Trophoblast cell (in vitro differentiated cells and primary cell): ENCODE measurements around the gene FGF22.

Experiments used
- DNase-seq, 2 donors: peaks; one replicate each; pipeline ENCODE4 v3.0.0-alpha.2; 2016
- H2AFZ ChIP-seq: 2 replicates; pipeline ENCODE4 v1.6.1; 2013; ENCODE audit warnings: low read length, moderate library complexity, mild to moderate bottlenecking; ENCODE audit not compliant: insufficient read depth, poor library complexity
- H2AK5ac ChIP-seq: 2 replicates; pipeline ENCODE4 v1.6.1; 2013; ENCODE audit warnings: mild to moderate bottlenecking, low read length
- H2BK120ac ChIP-seq: 2 replicates; pipeline ENCODE4 v1.6.1; 2013; ENCODE audit warnings: low read length, mild to moderate bottlenecking, moderate library complexity; ENCODE audit not compliant: insufficient read depth, poor library complexity
- H2BK12ac ChIP-seq: 2 replicates; pipeline ENCODE4 v1.6.1; 2013; ENCODE audit warnings: mild to moderate bottlenecking, low read length, moderate library complexity
- H2BK5ac ChIP-seq: 2 replicates; pipeline ENCODE4 v1.6.1; 2013; ENCODE audit warnings: low read length, low read depth, moderate library complexity, mild to moderate bottlenecking; ENCODE audit not compliant: poor library complexity
- H3K14ac ChIP-seq: 2 replicates; pipeline ENCODE4 v1.6.1; 2013; ENCODE audit warnings: mild to moderate bottlenecking, low read length
- H3K18ac ChIP-seq: 2 replicates; pipeline ENCODE4 v1.6.1; 2013; ENCODE audit warnings: mild to moderate bottlenecking, low read length
- H3K23ac ChIP-seq: 2 replicates; pipeline ENCODE4 v1.6.1; 2013; ENCODE audit warnings: low read length
- H3K27ac ChIP-seq: 2 replicates; pipeline ENCODE4 v1.5.1; 2013; ENCODE audit warnings: low read depth, mild to moderate bottlenecking, inconsistent platforms, low read length, moderate library complexity
- H3K27me3 ChIP-seq: 2 replicates; pipeline ENCODE4 v1.6.1; 2013; ENCODE audit warnings: inconsistent platforms, mild to moderate bottlenecking, low read length, moderate library complexity; ENCODE audit not compliant: insufficient read depth
- H3K36me3 ChIP-seq, 2 experiments: 1 replicate in 1 of 2; 2 replicates in 1 of 2; pipeline ENCODE4 v1.6.1; 2013; ENCODE audit warnings: low read length in 2 of 2, mild to moderate bottlenecking in 2 of 2, moderate library complexity in 1 of 2; ENCODE audit not compliant: insufficient read depth in 2 of 2, control insufficient read depth in 1 of 2
- H3K4ac ChIP-seq: 2 replicates; pipeline ENCODE4 v1.6.1; 2013; ENCODE audit warnings: low read depth, mild to moderate bottlenecking, low read length, moderate library complexity
- H3K4me1 ChIP-seq, 2 experiments: 1 replicate in 1 of 2; 2 replicates in 1 of 2; pipeline ENCODE4 v1.6.1; 2013; ENCODE audit warnings: low read length in 2 of 2, mild to moderate bottlenecking in 2 of 2, moderate library complexity in 1 of 2; ENCODE audit not compliant: insufficient read depth in 2 of 2, control insufficient read depth in 1 of 2
- H3K4me2 ChIP-seq: 2 replicates; pipeline ENCODE4 v1.6.1; 2013; ENCODE audit warnings: inconsistent platforms, mild to moderate bottlenecking, low read length, moderate library complexity
- H3K4me3 ChIP-seq: 2 replicates; pipeline ENCODE4 v1.5.1; 2013; ENCODE audit warnings: mild to moderate bottlenecking, low read depth, low read length, inconsistent platforms
- H3K79me1 ChIP-seq: one replicate; pipeline ENCODE4 v1.6.1; 2013; ENCODE audit warnings: low read length
- H3K79me2 ChIP-seq: 2 replicates; pipeline ENCODE4 v1.6.1; 2013; ENCODE audit warnings: low read length, mild to moderate bottlenecking; ENCODE audit not compliant: control insufficient read depth, insufficient read depth, poor library complexity
- H3K9ac ChIP-seq: 2 replicates; pipeline ENCODE4 v1.6.1; 2013; ENCODE audit warnings: mild to moderate bottlenecking, low read length
- H3K9me3 ChIP-seq: 2 replicates; pipeline ENCODE4 v1.6.1; 2013; ENCODE audit warnings: low read depth, mild to moderate bottlenecking, control low read depth, inconsistent platforms, low read length; ENCODE audit not compliant: insufficient read depth
- H4K12ac ChIP-seq: 2 replicates; pipeline ENCODE4 v1.6.1; 2013; ENCODE audit warnings: low read depth, mild to moderate bottlenecking, low read length, moderate library complexity
- H4K8ac ChIP-seq: 2 replicates; pipeline ENCODE4 v1.6.1; 2013; ENCODE audit warnings: low read depth, mild to moderate bottlenecking, low read length, moderate library complexity
- H4K91ac ChIP-seq: one replicate; pipeline ENCODE4 v1.6.1; 2013; ENCODE audit warnings: low read depth, mild to moderate bottlenecking, low read length, moderate library complexity
- WGBS: extraction: QIAGEN DNeasy Blood & Tissue Kit; methylation state at CpG from one replicate; pipeline ENCODE4 v1.1.7; 2013; ENCODE audit warnings: missing lambda C conversion rate; ENCODE audit not compliant: insufficient read length, insufficient coverage; ENCODE audit errors: extremely low coverage; 5-methylcytosine and 5-hydroxymethylcytosine counted together

The FGF22 gene

GRCh38 chr19:609004-609346 lies 30.7 kb upstream of the FGF22 start:
- no peak for DNase-seq
- Histone ChIP-seq H3K27ac (no peak overlapping the region), H4K91ac (no peak overlapping the region), H2AFZ (no peak overlapping the region), H3K27me3 (no peaks in the 10 kb centered on the region), H2BK5ac (no peak overlapping the region), H3K4ac (no peak overlapping the region), H4K12ac (no peak overlapping the region), H3K18ac (no peak overlapping the region), H3K4me2 (no peak overlapping the region), H3K4me3 (no peak overlapping the region), H3K36me3 (peaks cover 2 to 8% of the 10 kb centered on the region in 2 experiments), H3K79me1 (no peaks in the 10 kb centered on the region), H2AK5ac (no peak overlapping the region), H2BK120ac (no peak overlapping the region), H3K9ac (no peak overlapping the region), H3K79me2 (no peaks in the 10 kb centered on the region), H3K14ac (no peak overlapping the region), H3K9me3 (peaks cover 2% of the 10 kb centered on the region), H4K8ac (no peak overlapping the region), H2BK12ac (no peak overlapping the region), H3K4me1 (no peaks in the 10 kb centered on the region), H3K23ac (no peak overlapping the region)
- WGBS: no CpG with 5 or more reads among the region's 22 CpGs

DNA sequence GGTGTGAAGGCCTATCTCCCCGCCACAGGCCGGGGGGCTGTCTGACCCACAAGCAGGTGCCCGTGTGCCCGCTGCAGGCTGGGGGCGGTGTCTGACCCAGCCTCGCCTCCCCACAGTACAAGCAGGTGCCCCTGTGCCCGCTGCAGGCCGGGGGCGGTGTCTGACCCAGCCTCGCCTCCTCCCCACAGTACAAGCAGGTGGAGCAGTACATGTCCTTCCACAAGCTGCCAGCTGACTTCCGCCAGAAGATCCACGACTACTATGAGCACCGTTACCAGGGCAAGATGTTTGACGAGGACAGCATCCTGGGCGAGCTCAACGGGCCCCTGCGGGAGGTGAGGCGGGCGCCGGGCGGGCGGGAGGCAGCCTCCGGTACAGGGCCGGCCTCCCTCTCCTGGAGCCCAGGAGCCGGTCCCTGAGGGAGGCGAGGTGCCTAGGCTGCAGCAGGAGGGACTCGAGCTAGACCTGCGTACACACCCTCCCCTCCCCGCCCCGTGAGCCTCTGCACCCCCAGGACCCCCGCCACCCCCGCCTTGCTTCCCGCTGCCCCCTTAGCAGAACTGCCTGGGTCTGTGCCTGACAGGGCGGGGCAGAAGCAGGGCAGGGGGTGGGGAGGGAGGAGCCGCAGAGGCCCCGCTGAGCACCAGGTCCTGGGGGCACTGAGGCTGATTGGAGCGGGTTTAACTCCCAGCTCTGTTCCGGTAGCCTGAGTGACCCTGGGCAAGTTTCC lies 29.4 kb upstream of the FGF22 start:
- H3K4ac ChIP-seq: no peak overlapping the region
- H3K14ac ChIP-seq: no peak overlapping the region
- H3K79me2 ChIP-seq: no peaks in the 10 kb centered on the region
- no peak overlapping the region for H4K12ac ChIP-seq
- H3K4me2 ChIP-seq: no peak overlapping the region
- no peak overlapping the region for H3K9ac ChIP-seq
- H2BK12ac ChIP-seq: no peak overlapping the region
- H2BK120ac ChIP-seq: no peak overlapping the region
- H2AFZ ChIP-seq: no peak overlapping the region
- H3K36me3 ChIP-seq: peaks cover 7 to 19% of the 10 kb centered on the region in 2 experiments
- H3K4me1 ChIP-seq: no peaks in the 10 kb centered on the region
- no peak overlapping the region for H4K91ac ChIP-seq
- no CpG with 5 or more reads among the region's 38 CpGs for WGBS
- H2AK5ac ChIP-seq: no peak overlapping the region
- no peak for DNase-seq
- no peak overlapping the region for H2BK5ac ChIP-seq
- no peak overlapping the region for H3K4me3 ChIP-seq
- no peaks in the 10 kb centered on the region for H3K79me1 ChIP-seq
- H3K18ac ChIP-seq: no peak overlapping the region
- H3K9me3 ChIP-seq: peaks cover 2% of the 10 kb centered on the region
- no peaks in the 10 kb centered on the region for H3K27me3 ChIP-seq
- H3K27ac ChIP-seq: no peak overlapping the region
- H3K23ac ChIP-seq: no peak overlapping the region
- no peak overlapping the region for H4K8ac ChIP-seq

DNA sequence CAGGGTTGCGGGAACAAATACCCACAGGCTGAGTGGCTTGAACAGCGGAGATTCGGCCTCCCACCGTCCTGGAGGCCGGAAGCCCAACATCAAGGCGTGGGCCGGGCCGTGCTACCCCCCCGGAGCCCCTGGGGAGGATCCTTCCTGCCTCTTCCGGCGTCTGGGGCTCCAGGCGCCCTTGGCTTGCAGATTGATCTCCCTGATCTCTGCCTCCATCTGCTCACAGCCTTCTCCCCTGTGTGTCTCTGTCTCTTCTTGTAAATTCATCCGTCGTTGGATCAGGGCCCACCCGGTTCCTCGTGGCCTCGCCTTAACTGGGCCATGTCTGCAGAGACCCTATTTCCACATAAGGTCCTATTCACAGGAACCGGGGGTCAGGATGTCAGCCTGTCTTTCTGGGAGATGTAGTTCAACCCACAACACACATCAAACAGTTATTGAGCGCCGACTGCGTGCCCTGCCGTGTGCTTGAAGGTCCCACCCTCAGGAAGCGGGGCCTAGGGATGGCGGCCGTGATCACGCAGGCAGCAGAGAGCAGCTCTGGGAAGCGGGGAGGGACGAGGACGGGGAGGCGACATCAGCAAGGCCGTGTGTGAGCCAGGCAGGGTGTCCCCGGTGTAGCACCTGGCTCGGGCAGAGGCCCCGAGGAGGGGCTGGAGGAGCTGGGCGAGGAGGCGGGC lies 28.7 kb upstream of the FGF22 start:
- no CpG with 5 or more reads among the region's 36 CpGs for WGBS
- no peaks in the 10 kb centered on the region for H3K79me1 ChIP-seq
- H2BK12ac ChIP-seq: no peak overlapping the region

DNA sequence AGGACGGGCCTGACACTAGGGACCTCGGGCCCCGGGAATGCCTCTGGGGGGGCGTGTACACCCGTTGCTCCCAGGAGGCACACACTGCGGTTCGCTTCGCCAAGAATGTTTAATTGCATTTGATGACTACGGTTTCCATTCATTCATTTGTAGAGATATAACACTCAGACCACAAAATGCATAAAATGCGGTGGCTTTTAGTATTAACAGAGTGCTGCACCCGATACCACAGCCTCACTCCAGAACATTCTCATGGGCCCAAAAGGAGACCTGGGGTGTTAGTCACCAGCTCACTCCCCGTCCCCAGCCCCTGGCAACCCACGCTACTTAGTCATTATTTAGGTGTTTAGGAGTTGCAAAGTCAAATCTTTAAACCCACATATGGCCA lies 28.2 kb upstream of the FGF22 start:
- H3K9me3 ChIP-seq: peaks cover 2% of the 10 kb centered on the region

More for the DNA sequence above, 28.7 kb upstream of the FGF22 start:
- no peak overlapping the region for H2AK5ac ChIP-seq
- no peak overlapping the region for H3K4me2 ChIP-seq
- no peak overlapping the region for H3K27ac ChIP-seq
- no peak overlapping the region for H4K91ac ChIP-seq
- H3K9me3 ChIP-seq: peaks cover 2% of the 10 kb centered on the region
- H4K8ac ChIP-seq: no peak overlapping the region
- H3K4ac ChIP-seq: no peak overlapping the region
- H2BK120ac ChIP-seq: no peak overlapping the region
- no peak overlapping the region for H3K14ac ChIP-seq
- no peaks in the 10 kb centered on the region for H3K4me1 ChIP-seq
- no peak overlapping the region for H2BK5ac ChIP-seq
- H3K36me3 ChIP-seq: peaks cover 7 to 21% of the 10 kb centered on the region in 2 experiments
- DNase-seq: no peak
- H3K27me3 ChIP-seq: no peaks in the 10 kb centered on the region
- no peak overlapping the region for H3K23ac ChIP-seq
- no peaks in the 10 kb centered on the region for H3K79me2 ChIP-seq
- no peak overlapping the region for H4K12ac ChIP-seq
- no peak overlapping the region for H2AFZ ChIP-seq
- H3K9ac ChIP-seq: no peak overlapping the region
- no peak overlapping the region for H3K18ac ChIP-seq
- H3K4me3 ChIP-seq: no peak overlapping the region

More for the DNA sequence above, 28.2 kb upstream of the FGF22 start:
- Histone ChIP-seq H3K4me2 (no peak overlapping the region), H3K27me3 (no peaks in the 10 kb centered on the region), H3K4ac (no peak overlapping the region), H4K91ac (no peak overlapping the region), H2AK5ac (no peak overlapping the region), H3K4me1 (no peaks in the 10 kb centered on the region), H3K14ac (no peak overlapping the region), H3K23ac (no peak overlapping the region), H3K79me2 (no peaks in the 10 kb centered on the region), H2BK120ac (no peak overlapping the region), H3K36me3 (peaks cover 7 to 21% of the 10 kb centered on the region in 2 experiments), H2AFZ (no peak overlapping the region), H3K18ac (no peak overlapping the region), H2BK12ac (no peak overlapping the region), H4K8ac (no peak overlapping the region), H4K12ac (no peak overlapping the region), H3K79me1 (no peaks in the 10 kb centered on the region), H3K27ac (no peak overlapping the region), H2BK5ac (no peak overlapping the region), H3K9ac (no peak overlapping the region), H3K4me3 (no peak overlapping the region)
- no peak for DNase-seq
- WGBS: no CpG with 5 or more reads among the region's 13 CpGs
